Endothelial cell of umbilical vein (primary cell): Measurements from ENCODE around the gene FBXO44. TPM values are rescaled to one million over a fixed set of nuclear protein-coding genes. Genes with fewer than 3 reads are reported as not detected.

Experiments
- BruUV-seq: library from RNA; stranded (reverse); fragments of 400-500 nt; replicated peaks from 2 replicates; lab custom pipeline; 2021; lab: Mats Ljungman, UMichigan
- CTCF ChIA-PET: fragments of 300-600, 350-600 bp; sonication (Branson Sonifier 250); formaldehyde crosslinking; loops from one replicate; lab custom pipeline; 2021; ENCODE audit warnings: antibody characterized with exemption, inconsistent platforms; lab: Charles Lee
- POLR2A ChIA-PET: fragments of 300-600, 350-600 bp; sonication (Branson Sonifier 250); formaldehyde crosslinking; loops from one replicate; lab custom pipeline; 2021; ENCODE audit warnings: antibody characterized with exemption, inconsistent platforms; lab: Charles Lee
- DNase-seq: peaks from one replicate; pipeline ENCODE4 v3.0.0-alpha.2; 2011; ENCODE audit warnings: low read depth, low spot score
- FAIRE-seq: peaks from 2 replicates; lab custom pipeline; 2011; peaks lifted over from hg19 to GRCh38; lab: Jason Lieb, UNC
- H2AFZ ChIP-seq: 2 replicates; pipeline ENCODE4 v1.6.0; 2012; ENCODE audit warnings: low read depth, low read length, control low read depth, inconsistent platforms
- H3K27ac ChIP-seq: 2 replicates; pipeline ENCODE4 v1.5.1; 2011; ENCODE audit warnings: low read depth, mild to moderate bottlenecking, control low read depth, low read length, moderate library complexity; ENCODE audit not compliant: insufficient read depth
- H3K27me3 ChIP-seq, 2 experiments: 2 replicates each; pipeline versions ENCODE4 v1.6.0 to v1.6.1; 2011; ENCODE audit warnings: low read length in 2 of 2, mixed read lengths in 1 of 2; ENCODE audit not compliant: control insufficient read depth in 2 of 2, insufficient read depth in 2 of 2
- H3K36me3 ChIP-seq, 2 experiments: 2 replicates in 1 of 2; 3 replicates in 1 of 2; pipeline ENCODE4 v1.5.1; 2011; ENCODE audit warnings: low read length in 2 of 2, mild to moderate bottlenecking in 1 of 2, moderate library complexity in 1 of 2; ENCODE audit not compliant: control insufficient read depth in 2 of 2, insufficient read depth in 2 of 2; ENCODE audit errors: extremely low read depth in 1 of 2
- H3K4me1 ChIP-seq: 3 replicates; pipeline ENCODE4 v1.5.1; 2011; ENCODE audit warnings: mild to moderate bottlenecking, low read length; ENCODE audit not compliant: control insufficient read depth, insufficient read depth; ENCODE audit errors: extremely low read depth
- H3K4me2 ChIP-seq: 2 replicates; pipeline ENCODE4 v1.6.1; 2011; ENCODE audit warnings: low read length, control low read depth, mixed read lengths; ENCODE audit not compliant: insufficient read depth
- H3K4me3 ChIP-seq, 3 experiments: fragments of 200-600 bp in 1 of 3; sonication (generic), shearing (Covaris generic) in 1 of 3; replicated peaks in 1 of 3; 2 replicates each; pipeline ENCODE4 v1.5.1; 2011 to 2016; ENCODE audit warnings: control low read depth in 3 of 3, low read length in 3 of 3, mild to moderate bottlenecking in 2 of 3, inconsistent platforms in 1 of 3, low read depth in 1 of 3, moderate library complexity in 1 of 3; ENCODE audit not compliant: insufficient read depth in 1 of 3
- H3K79me2 ChIP-seq: 2 replicates; pipeline ENCODE4 v1.6.0; 2012; ENCODE audit warnings: low read length, inconsistent platforms; ENCODE audit not compliant: control insufficient read depth, insufficient read depth
- H3K9ac ChIP-seq: replicated peaks from 2 replicates; pipeline ENCODE3; 2011; ENCODE audit warnings: low read length, control low read depth; ENCODE audit not compliant: insufficient read depth; ENCODE audit errors: extremely low read depth
- H3K9me1 ChIP-seq: replicated peaks from 3 replicates; pipeline ENCODE4 v1.6.0; 2011; ENCODE audit warnings: mild to moderate bottlenecking, low read length; ENCODE audit not compliant: control insufficient read depth, insufficient read depth; ENCODE audit errors: extremely low read depth
- H3K9me3 ChIP-seq: replicated peaks from 2 replicates; pipeline ENCODE4 v1.5.1; 2012; ENCODE audit warnings: low read length, inconsistent platforms; ENCODE audit not compliant: control insufficient read depth, insufficient read depth
- H4K20me1 ChIP-seq: replicated peaks from 2 replicates; pipeline ENCODE3; 2011; ENCODE audit warnings: mild to moderate bottlenecking, low read length; ENCODE audit not compliant: control insufficient read depth, insufficient read depth; ENCODE audit errors: extremely low read depth
- CTCF ChIP-seq, 2 donors: IDR thresholded peaks; 1 replicate in 1 of 2; 2 replicates in 1 of 2; pipeline ENCODE4 v1.5.1; 2011; ENCODE audit warnings: low read length in 2 of 2, mild to moderate bottlenecking in 2 of 2, moderate library complexity in 2 of 2, control low read depth in 1 of 2, inconsistent platforms in 1 of 2, low read depth in 1 of 2; ENCODE audit not compliant: insufficient read depth in 1 of 2; ENCODE audit errors: extremely low read depth in 1 of 2
- EZH2 ChIP-seq: IDR thresholded peaks from 2 replicates; pipeline ENCODE4 v1.6.1; 2012; ENCODE audit warnings: borderline replicate concordance, low read depth, mild to moderate bottlenecking, moderate library complexity, low read length, inconsistent platforms; ENCODE audit not compliant: severe bottlenecking
- FOS ChIP-seq: IDR thresholded peaks from 2 replicates; pipeline ENCODE4 v1.6.1; 2011; ENCODE audit warnings: mild to moderate bottlenecking, low read length, moderate library complexity, borderline replicate concordance; ENCODE audit not compliant: insufficient read depth
- GATA2 ChIP-seq: IDR thresholded peaks from 2 replicates; pipeline ENCODE4 v1.7.0; 2011; ENCODE audit warnings: low read depth, mild to moderate bottlenecking, moderate library complexity, mixed read lengths, low read length; ENCODE audit not compliant: insufficient read length, insufficient read depth
- JUN ChIP-seq: IDR thresholded peaks from 2 replicates; pipeline ENCODE4 v1.6.1; 2011; ENCODE audit warnings: borderline replicate concordance, low read depth; ENCODE audit not compliant: insufficient read length, insufficient read depth
- MAX ChIP-seq: IDR thresholded peaks from 2 replicates; pipeline ENCODE4 v1.6.1; 2011; ENCODE audit not compliant: insufficient read depth, insufficient read length
- MYC ChIP-seq: IDR thresholded peaks from one replicate; pipeline ENCODE4 v1.6.1; 2011; ENCODE audit warnings: mild to moderate bottlenecking, low read depth, low read length
- POLR2A ChIP-seq: IDR thresholded peaks from 2 replicates; pipeline ENCODE4 v1.6.1; 2012; ENCODE audit warnings: low read depth, mild to moderate bottlenecking, control low read depth, low read length
- POLR2AphosphoS5 ChIP-seq: IDR thresholded peaks from 2 replicates; pipeline ENCODE4 v1.6.1; 2012; ENCODE audit warnings: low read depth, mild to moderate bottlenecking, control low read depth, low read length, moderate library complexity; ENCODE audit not compliant: insufficient read depth
- dilution Hi-C: fragments of 300-500 bp; cut with MboI; formaldehyde crosslinking; loops from one replicate; pipeline ENCODE4 v1.15.0; 2019; ENCODE audit warnings: low sequenced_read_pairs; ENCODE audit not compliant: extremely low pct_ligation_motif_present
- intact Hi-C: fragments of 100-400 bp; cut with micrococcal nuclease; formaldehyde crosslinking; loops from one replicate; pipeline ENCODE4 v1.10.0; 2022
- polyA plus RNA-seq, 4 experiments: library from polyadenylated mRNA; depleted of rRNA in 3 of 4; stranded (reverse) in 3 of 4; unstranded in 1 of 4; fragments of >200 nt; gene quantifications; 2 replicates each; pipeline versions ENCODE4 v1.2.1 to v1.2.3, GENCODE V29; 2011 to 2012; ENCODE audit warnings: missing spikeins in 1 of 4
- total RNA-seq: library from RNA; stranded (reverse); gene quantifications from 2 replicates; pipeline ENCODE4 v1.2.3, GENCODE V29; 2021

Gene FBXO44
- total and polyA plus RNA-seq, 2 donors (not counting 3 experiments of a cell fraction or from before 2014, with no cell fraction given) = 16.8 to 22.5 TPM

GRCh38 chr1:11615090-11615489, 39.6 kb upstream of the FBXO44 start:
- FAIRE-seq = no peak
- Histone ChIP-seq H3K27ac (no peak overlapping the region), H3K4me2 (no peak overlapping the region), H3K36me3 (no peaks in the 10 kb centered on the region), H3K79me2 (no peaks in the 10 kb centered on the region), H2AFZ (no peak overlapping the region), H3K9me1 (no peaks in the 10 kb centered on the region), H3K9ac (no peak overlapping the region), H3K27me3 (no peaks in the 10 kb centered on the region), H3K9me3 (no peaks in the 10 kb centered on the region), H3K4me1 (no peaks in the 10 kb centered on the region), H3K4me3 (no peak overlapping the region), H4K20me1 (no peaks in the 10 kb centered on the region)
- ChIA-PET CTCF (interaction anchor here (0.7 kb wide), 1 partner anchor 27 kb away, joined by 3 read pairs; no protein-coding TSS in a partner anchor), POLR2A (no interaction called here)
- TF ChIP-seq POLR2AphosphoS5 (no peak), EZH2 (no peak), MAX (no peak), JUN (no peak), FOS (no peak), CTCF (IDR thresholded peaks at IDR 0.05; ENCODE audit: extremely low read depth in 1 of 2, insufficient read depth in 1 of 2, low read depth in 1 of 2, low read length in 2 of 2) (no peak), GATA2 (no peak), POLR2A (no peak), MYC (no peak)
- no peak for DNase-seq
- intact Hi-C loops = no loop called here
- dilution Hi-C loops = no loop called here
- BruUV-seq = no TSS peak
